HG03565 (cell line): ENCODE measurements around the gene ADI1.
"Not testable (repeated sequence)": the region's sequence is repeated elsewhere in the genome, so short reads cannot be mapped to it uniquely, and the experiment has no call there.

Source experiments
- ATAC-seq: cut with Tn5 transposase; IDR thresholded peaks from one replicate; pipeline ENCODE4 v1.9.1; 2021; ENCODE audit warnings: mild to moderate bottlenecking, moderate library complexity; ENCODE audit not compliant: unreplicated experiment

Gene ADI1

DNA sequence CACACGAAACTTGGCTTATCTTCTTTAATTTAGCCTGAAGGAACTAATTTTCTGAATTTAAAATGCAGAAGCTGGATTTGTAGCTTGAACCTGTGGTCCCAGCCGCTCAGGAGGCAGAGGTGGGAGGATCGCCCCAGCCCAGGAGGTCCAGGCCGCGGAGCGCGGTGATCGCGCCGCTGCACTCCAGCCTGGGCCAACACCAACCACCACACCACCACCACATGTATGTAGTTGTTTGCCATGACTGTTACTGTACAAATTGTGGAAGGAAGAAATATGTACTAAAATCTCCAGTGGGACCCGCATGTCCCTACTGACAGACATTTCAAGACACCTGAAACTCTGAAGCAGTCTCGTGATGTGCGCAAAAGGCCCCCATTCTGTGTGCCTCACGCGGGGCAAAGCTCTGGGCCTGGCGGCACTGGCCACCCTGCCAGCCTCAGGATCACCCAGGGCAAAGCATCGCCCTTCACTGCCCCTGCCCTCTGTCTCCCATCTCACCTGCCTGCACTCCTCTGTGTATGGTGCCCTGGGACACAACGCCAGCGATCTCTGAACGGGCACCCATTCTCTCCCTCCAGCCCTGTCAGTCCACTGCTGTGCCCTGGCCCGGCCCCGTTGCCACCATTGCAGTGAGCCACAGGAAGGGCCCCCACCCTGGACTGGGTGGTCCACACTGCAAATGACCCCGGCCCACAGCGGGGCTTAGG lies 10.1 kb upstream of the ADI1 start:
- ATAC-seq = no peak

DNA sequence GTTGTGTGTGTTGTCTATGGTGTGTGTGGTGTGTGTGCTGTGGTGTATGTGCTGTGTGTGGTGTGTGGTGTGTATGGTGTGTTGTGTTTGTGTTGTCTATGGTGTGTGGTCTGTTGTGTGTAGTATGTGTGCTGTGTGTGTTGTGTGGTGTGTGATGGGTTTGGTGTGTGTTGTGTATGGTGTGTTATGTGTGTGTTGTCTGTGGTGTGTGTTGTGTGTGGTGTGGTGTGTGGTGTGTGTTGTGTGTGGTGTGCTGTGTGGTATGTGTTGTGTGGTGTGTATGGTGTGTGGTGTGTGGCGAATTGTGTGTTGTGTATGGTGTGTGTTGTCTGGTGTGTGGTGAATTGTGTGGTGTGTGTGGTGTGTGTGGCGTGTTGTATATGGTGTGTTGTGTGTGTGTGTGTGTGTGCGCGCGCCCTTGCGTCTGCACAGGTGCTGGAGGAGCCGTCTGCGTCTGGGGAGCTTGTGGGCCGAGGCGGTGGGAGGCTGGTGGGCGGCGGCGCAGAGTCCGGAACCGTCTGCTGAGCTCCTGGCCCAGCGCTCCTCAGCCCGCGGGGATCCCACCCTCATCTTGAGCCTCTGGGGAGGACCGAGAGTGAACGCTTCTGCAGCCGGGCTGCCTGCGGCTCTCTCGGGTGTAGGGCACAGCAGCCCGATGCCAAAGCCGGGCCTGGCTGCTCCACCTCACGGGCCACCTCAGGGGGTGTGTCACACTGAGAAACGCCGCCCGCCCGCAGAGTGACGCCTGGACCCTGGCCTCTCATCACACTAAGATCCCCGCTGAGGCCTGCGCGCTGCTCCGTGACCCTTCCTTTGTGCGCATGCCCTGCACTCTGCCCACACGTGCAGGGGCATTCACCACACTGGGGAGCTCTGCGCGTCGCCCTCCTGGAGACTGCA lies 8.8 kb upstream of the ADI1 start:
- no peak for ATAC-seq

DNA sequence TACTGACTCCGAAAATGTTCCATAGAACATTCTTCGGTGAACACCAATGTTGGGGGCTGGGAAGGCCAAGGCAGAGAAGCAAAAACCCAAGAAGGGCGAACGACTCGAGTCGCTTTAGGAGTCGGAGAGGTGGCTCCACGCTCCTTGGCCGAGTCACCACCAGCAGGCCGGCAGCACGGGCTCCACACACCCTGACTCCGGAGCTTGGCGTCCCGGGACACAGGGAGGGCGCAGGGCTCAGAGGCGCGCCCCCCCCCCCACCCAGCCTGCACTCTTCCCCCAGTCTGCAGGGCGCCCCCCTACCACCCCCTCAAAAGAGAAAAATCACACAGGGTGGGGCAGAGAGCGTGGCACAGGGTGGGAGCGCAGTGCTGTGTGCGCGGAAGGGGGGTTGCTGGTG lies 7.5 kb upstream of the ADI1 start:
- no peak for ATAC-seq

DNA sequence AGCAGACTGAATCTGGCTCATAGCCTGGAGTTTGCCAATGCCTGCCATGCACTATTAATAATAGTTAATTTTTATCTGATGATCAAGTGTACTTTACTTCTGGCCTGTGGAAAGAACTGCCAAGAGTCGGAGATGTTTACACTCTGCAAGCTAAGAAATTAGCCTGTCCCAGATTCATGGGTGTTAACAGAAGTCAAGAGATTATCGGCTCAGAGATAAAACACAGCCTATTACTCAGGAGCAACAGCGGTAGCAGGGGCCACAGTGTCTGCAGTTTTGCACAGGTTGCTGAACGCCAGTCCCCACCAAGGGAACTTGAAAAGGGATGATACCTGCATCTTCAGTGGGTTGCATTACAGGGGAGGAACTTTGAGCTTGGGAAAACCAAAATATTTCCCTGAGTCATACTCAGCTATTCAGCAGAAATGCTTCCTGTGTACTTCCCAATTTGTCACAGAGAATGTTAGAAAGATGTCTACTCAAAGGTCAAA lies 4.3 kb upstream of the ADI1 start:
- ATAC-seq = no peak

GRCh38 chr2:3522961-3523421 lies 3.7 kb upstream of the ADI1 start:
- no peak for ATAC-seq

GRCh38 chr2:3520591-3520990 lies 1.3 kb upstream of the ADI1 start:
- ATAC-seq = no peak

GRCh38 chr2:3518496-3519254 lies 656 bp downstream of the ADI1 start:
- peak; percentile 75 for ATAC-seq

DNA sequence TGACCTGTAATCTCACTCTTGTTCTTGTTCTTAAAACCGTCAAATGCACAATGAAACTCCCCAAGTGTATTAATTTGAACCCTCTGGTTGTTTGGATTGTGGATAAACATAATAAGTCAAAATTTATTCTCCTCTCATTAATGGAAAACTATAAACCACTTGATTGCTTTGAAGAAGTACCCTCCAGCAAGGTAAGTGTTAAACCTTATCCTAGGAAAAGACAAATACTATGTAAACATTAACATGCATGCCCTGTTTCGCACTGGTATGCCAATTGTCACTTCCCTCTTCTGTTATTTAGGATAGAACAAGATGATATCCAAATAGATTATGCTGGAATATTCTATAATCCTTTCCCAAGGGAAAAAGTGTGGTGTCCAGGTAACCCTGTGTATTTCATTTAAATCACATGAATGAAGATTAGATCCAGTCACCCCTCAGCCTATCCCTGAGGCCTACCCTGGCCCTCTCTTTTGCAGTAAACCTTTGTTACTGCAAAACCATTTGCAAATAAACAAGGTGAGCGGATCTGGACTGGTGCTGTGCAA lies 1.3 kb downstream of the ADI1 start:
- ATAC-seq = no peak

GRCh38 chr2:3516831-3517230 lies 2.5 kb downstream of the ADI1 start:
- ATAC-seq = no peak

GRCh38 chr2:3515438-3515837 lies 3.9 kb downstream of the ADI1 start:
- not testable (repeated sequence) for ATAC-seq

DNA sequence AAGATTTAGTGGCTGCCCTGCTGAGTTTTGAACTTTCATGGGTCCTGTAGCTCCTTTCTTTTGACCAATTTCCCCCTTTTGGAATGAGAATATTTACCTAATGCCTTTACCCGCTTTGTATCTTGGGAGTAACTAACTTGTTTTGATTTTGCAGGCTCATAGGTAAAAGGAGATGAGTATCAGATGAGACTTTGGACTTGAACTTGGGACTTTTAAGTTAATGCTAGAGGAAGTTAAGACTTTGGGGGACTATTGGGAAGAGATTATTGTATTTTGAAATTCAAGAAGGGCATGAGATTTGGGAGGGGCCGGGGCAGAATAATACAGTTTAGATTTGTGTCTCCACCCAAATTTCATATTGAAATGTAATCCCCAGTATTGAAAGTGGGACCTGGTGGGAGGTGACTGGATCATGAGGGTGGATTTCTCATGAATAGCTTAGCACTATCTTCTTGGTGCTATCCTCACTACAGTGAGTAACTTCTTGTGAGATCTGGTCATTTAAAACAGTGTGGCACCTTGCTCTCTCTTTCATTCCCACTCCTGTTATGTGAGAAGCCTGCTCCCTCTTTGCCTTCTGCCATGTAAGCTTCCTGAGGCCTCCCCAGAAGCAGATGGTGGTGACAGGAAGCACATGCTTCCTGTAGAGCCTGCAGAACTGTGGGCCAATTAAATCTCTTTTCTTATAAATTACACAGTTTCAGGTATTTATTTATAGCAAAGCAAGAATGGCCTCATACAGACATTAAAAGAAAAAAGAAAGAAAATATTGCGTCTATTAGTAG lies 6.1 kb downstream of the ADI1 start:
- no peak for ATAC-seq

GRCh38 chr2:3512086-3512485 lies 7.2 kb downstream of the ADI1 start:
- ATAC-seq = no peak

GRCh38 chr2:3505771-3506170 lies 13.6 kb downstream of the ADI1 start:
- ATAC-seq = no peak

DNA sequence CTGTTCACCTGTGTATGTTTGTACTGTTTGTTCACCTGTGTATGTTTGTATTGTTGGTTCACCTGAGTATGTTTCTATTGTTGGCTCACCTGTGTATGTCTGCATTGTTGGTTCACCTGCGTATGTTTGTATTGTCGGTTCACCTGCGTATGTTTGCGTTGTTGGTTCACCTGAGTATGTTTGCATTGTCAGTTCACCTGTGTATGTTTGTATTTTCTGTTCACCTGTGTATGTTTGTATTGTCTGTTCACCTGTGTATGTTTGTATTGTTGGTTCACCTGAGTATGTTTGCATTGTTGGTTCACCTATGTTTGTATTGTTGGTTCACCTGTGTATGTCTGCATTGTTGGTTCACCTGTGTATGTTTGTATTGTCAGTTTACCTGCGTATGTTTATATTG lies 14.6 kb downstream of the ADI1 start:
- no peak for ATAC-seq

- no peak for ATAC-seq
These were observed 15.8 kb downstream of the ADI1 start for GRCh38 chr2:3503483-3503882.

DNA sequence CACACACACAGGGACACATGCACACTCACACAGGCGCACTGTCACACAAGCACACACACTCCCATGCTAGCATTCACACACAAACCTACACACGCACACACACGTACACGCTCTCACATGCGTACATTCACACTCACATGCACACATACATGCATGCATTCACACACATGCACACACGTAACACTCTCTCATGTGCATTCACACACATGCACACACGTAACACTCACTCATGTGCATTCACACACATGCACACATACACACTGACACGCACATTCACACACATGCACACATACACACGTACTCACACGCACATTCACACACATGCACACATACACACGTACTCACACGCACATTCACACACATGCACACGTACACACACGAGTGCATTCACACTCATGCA lies 16.3 kb downstream of the ADI1 start:
- no peak for ATAC-seq

DNA sequence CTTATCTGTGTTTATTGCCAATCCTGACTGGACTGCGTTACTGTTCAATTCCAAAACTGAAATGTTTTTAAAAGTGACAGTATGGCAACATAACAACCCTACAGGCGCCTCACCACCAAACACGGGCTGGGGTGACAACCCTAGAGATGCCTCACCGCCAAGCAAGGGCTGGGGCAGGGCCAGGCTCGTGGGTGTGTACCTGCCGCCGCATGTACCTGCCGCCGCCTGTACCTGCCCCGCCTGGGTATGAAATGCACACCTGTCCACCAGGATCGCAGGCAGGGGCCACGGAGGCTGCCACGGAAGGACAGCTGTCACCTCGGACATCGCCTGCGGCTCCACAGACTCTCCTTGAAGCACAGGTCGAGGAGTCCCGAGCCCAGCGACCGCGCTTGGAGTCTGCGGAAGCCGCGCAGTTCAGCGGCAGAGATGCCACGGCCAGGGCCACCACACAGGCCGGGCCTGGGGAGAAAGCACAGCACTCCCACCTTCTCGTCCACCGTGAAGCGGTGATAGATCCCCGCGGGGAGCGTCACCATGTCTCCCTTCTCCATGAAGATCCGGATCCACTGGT lies 18.9 kb downstream of the ADI1 start:
- no peak for ATAC-seq

- no peak for ATAC-seq
These were observed 20.4 kb downstream of the ADI1 start for GRCh38 chr2:3498783-3499394.

DNA sequence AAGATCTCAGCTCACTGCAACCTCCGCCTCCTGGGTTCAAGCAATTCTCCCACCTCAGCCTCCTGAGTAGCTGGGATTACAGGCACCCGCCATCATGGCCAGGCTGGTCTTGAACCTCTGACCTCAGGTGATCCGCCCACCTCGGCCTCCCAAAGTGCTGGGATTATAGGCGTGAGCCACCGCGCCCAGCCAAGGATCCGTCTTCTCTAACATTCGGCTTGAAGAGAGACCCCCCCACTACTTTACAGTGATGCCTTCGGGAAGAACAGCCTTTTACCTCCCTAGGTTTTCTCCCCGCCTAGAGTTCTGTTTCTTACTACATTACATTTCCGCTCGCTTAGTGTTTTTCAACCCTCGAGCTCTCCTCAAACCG lies 22.6 kb downstream of the ADI1 start:
- ATAC-seq = not testable (repeated sequence)
